Mesenteric fat pad (tissue), 1 donor: ENCODE data around the gene DPH7. TPM values are rescaled to one million over a fixed set of nuclear protein-coding genes. Genes with fewer than 3 reads are reported as not detected.
A peak's percentile ranks its signal among the peaks of the same experiment; 100 is the strongest.
"Not testable (repeated sequence)": the region's sequence is repeated elsewhere in the genome, so short reads cannot be mapped to it uniquely, and the experiment has no call there.

ENCODE experiments used
- DNase-seq: peaks from one replicate; pipeline ENCODE4 v3.0.0-alpha.2; 2020; ENCODE audit warnings: low spot score
- total RNA-seq: library from RNA; stranded (reverse); fragmentation: NEBNext Ultra II Directional; extraction: Animal tissue kit (Norgen Biotek cat#: 25700); gene quantifications from one replicate; pipeline ENCODE4 v1.2.1, GENCODE V29; 2021
- donor health status: DM: yes; HTN: yes; CAD: no.

DPH7 gene
- total RNA-seq, 1 donor from 2014 or later = 17.6 TPM

- not testable (repeated sequence) for DNase-seq
Measured at GRCh38 chr9:137550958-137551263, 27.8 kb downstream of the DPH7 start.

GRCh38 chr9:137550231-137550621 lies 28.5 kb downstream of the DPH7 start, which contains the start of gene PNPLA7:
PNPLA7 (minus strand) TSS chr9:137550402; CDS start chr9:137550197, 205 bp downstream.
- DNase-seq = peak; percentile 92

- no peak for DNase-seq
Measured at GRCh38 chr9:137547687-137548543, 30.8 kb downstream of the DPH7 start.

- no peak for DNase-seq
Measured at GRCh38 chr9:137545123-137545522, 33.6 kb downstream of the DPH7 start.

GRCh38 chr9:137544176-137544760 lies 34.5 kb downstream of the DPH7 start:
- no peak for DNase-seq

GRCh38 chr9:137543237-137543963 lies 35.3 kb downstream of the DPH7 start:
- DNase-seq = no peak

GRCh38 chr9:137542486-137542885 lies 36.2 kb downstream of the DPH7 start:
- no peak for DNase-seq

GRCh38 chr9:137540536-137540935 lies 38.2 kb downstream of the DPH7 start:
- DNase-seq = no peak

GRCh38 chr9:137538058-137538457 lies 40.7 kb downstream of the DPH7 start:
- DNase-seq = no peak

- not testable (repeated sequence) for DNase-seq
Measured at GRCh38 chr9:137536594-137537131, 42.1 kb downstream of the DPH7 start.

- no peak for DNase-seq
Measured at GRCh38 chr9:137535120-137535428, 43.7 kb downstream of the DPH7 start.

GRCh38 chr9:137534256-137535119 lies 44.2 kb downstream of the DPH7 start:
- DNase-seq = no peak

- not testable (repeated sequence) for DNase-seq
Measured at GRCh38 chr9:137532891-137533468, 45.7 kb downstream of the DPH7 start.

GRCh38 chr9:137531099-137531765 lies 47.5 kb downstream of the DPH7 start:
- no peak for DNase-seq

GRCh38 chr9:137530331-137530730 lies 48.4 kb downstream of the DPH7 start:
- DNase-seq = no peak

GRCh38 chr9:137524981-137525317 lies 53.8 kb downstream of the DPH7 start:
- no peak for DNase-seq

- DNase-seq = no peak
Measured at GRCh38 chr9:137524161-137524980, 54.4 kb downstream of the DPH7 start.

GRCh38 chr9:137522746-137523455 lies 55.8 kb downstream of the DPH7 start:
- DNase-seq = no peak
